Measurements from ENCODE around the gene ARMC12.

DNA sequence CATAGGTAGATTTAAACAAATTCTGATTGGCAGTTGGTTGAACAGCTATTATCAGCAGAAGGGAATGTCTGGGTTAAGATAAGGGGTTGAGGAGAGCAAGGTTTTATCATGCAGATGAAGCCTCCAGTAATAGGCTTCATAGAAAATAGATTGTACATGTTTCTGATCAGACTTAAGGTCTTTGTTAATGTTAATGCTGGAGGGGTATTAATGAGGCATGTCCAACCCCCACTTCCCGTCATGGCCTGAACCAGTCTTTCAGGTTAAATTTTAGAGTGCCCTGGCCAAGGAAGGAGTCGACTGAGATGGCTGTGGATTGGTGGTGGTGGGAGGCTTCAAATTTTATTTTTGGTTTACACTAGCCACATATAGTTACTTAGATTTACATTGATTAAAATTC, 47.4 kb downstream of the ARMC12 start:
- TF ChIP-seq, protein P1, sequence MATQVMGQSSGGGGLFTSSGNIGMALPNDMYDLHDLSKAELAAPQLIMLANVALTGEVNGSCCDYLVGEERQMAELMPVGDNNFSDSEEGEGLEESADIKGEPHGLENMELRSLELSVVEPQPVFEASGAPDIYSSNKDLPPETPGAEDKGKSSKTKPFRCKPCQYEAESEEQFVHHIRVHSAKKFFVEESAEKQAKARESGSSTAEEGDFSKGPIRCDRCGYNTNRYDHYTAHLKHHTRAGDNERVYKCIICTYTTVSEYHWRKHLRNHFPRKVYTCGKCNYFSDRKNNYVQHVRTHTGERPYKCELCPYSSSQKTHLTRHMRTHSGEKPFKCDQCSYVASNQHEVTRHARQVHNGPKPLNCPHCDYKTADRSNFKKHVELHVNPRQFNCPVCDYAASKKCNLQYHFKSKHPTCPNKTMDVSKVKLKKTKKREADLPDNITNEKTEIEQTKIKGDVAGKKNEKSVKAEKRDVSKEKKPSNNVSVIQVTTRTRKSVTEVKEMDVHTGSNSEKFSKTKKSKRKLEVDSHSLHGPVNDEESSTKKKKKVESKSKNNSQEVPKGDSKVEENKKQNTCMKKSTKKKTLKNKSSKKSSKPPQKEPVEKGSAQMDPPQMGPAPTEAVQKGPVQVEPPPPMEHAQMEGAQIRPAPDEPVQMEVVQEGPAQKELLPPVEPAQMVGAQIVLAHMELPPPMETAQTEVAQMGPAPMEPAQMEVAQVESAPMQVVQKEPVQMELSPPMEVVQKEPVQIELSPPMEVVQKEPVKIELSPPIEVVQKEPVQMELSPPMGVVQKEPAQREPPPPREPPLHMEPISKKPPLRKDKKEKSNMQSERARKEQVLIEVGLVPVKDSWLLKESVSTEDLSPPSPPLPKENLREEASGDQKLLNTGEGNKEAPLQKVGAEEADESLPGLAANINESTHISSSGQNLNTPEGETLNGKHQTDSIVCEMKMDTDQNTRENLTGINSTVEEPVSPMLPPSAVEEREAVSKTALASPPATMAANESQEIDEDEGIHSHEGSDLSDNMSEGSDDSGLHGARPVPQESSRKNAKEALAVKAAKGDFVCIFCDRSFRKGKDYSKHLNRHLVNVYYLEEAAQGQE (IDR thresholded peaks at IDR 0.05; ENCODE audit: low read depth): no peak
- TF ChIP-seq NFIC (IDR thresholded peaks at IDR 0.05) (no peak), CEBPB (IDR thresholded peaks at IDR 0.05) (no peak), FOXM1 (IDR thresholded peaks at IDR 0.05; ENCODE audit: borderline replicate concordance, low read depth) (no peak)
- TF ChIP-seq, protein P2, sequence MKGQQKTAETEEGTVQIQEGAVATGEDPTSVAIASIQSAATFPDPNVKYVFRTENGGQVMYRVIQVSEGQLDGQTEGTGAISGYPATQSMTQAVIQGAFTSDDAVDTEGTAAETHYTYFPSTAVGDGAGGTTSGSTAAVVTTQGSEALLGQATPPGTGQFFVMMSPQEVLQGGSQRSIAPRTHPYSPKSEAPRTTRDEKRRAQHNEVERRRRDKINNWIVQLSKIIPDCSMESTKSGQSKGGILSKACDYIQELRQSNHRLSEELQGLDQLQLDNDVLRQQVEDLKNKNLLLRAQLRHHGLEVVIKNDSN (IDR thresholded peaks at IDR 0.05): no peak

All from Ishikawa (cell line).